ENCODE measurements around the gene MCM6.

DNA sequence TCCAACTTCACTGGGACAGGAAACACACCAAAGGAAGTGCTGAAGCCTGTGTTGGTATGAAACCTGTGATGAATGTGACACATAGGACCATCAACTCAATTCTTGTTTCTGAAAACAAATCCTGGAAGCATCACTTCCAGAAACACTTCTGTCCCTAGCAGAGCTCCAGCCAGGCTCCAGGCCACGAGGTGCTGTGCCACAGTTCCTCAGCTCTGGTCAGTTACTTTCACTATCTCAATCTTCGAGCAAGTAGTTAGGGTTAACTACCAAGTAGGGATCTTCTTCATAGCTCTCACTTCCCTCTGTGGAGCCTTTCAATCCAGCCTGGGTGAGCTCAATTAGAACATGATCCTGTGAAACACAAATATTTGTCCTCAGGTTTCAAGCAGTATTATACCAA is 35.6 kb downstream of the MCM6 start:
- TF ChIP-seq YY1 (IDR thresholded peaks at IDR 0.05; ENCODE audit: extremely low read depth, insufficient replicate concordance, low read depth, low read length) (no peak), POLR2A (IDR thresholded peaks at IDR 0.05; ENCODE audit: borderline replicate concordance, extremely low read depth, insufficient read depth, insufficient read length) (no peak), EZH2 (IDR thresholded peaks at IDR 0.05) (no peak), JUND (IDR thresholded peaks at IDR 0.05) (no peak), ZBTB33 (IDR thresholded peaks at IDR 0.05; ENCODE audit: extremely low read depth, insufficient replicate concordance, low read length) (no peak), SIN3A (IDR thresholded peaks at IDR 0.05; ENCODE audit: low read depth) (no peak), RAD21 (IDR thresholded peaks at IDR 0.05; ENCODE audit: low read depth) (no peak)
- TF ChIP-seq, protein P1, sequence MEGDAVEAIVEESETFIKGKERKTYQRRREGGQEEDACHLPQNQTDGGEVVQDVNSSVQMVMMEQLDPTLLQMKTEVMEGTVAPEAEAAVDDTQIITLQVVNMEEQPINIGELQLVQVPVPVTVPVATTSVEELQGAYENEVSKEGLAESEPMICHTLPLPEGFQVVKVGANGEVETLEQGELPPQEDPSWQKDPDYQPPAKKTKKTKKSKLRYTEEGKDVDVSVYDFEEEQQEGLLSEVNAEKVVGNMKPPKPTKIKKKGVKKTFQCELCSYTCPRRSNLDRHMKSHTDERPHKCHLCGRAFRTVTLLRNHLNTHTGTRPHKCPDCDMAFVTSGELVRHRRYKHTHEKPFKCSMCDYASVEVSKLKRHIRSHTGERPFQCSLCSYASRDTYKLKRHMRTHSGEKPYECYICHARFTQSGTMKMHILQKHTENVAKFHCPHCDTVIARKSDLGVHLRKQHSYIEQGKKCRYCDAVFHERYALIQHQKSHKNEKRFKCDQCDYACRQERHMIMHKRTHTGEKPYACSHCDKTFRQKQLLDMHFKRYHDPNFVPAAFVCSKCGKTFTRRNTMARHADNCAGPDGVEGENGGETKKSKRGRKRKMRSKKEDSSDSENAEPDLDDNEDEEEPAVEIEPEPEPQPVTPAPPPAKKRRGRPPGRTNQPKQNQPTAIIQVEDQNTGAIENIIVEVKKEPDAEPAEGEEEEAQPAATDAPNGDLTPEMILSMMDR (IDR thresholded peaks at IDR 0.05 in 2 of 3, conservative IDR thresholded peaks at IDR 0.05 in 1 of 3; ENCODE audit: borderline replicate concordance in 1 of 3, insufficient read depth in 1 of 3, low read depth in 2 of 3, low read length in 2 of 3) = no peak
- TF ChIP-seq, protein P2, sequence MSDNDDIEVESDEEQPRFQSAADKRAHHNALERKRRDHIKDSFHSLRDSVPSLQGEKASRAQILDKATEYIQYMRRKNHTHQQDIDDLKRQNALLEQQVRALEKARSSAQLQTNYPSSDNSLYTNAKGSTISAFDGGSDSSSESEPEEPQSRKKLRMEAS (IDR thresholded peaks at IDR 0.05) = no peak
- TF ChIP-seq, protein P3, sequence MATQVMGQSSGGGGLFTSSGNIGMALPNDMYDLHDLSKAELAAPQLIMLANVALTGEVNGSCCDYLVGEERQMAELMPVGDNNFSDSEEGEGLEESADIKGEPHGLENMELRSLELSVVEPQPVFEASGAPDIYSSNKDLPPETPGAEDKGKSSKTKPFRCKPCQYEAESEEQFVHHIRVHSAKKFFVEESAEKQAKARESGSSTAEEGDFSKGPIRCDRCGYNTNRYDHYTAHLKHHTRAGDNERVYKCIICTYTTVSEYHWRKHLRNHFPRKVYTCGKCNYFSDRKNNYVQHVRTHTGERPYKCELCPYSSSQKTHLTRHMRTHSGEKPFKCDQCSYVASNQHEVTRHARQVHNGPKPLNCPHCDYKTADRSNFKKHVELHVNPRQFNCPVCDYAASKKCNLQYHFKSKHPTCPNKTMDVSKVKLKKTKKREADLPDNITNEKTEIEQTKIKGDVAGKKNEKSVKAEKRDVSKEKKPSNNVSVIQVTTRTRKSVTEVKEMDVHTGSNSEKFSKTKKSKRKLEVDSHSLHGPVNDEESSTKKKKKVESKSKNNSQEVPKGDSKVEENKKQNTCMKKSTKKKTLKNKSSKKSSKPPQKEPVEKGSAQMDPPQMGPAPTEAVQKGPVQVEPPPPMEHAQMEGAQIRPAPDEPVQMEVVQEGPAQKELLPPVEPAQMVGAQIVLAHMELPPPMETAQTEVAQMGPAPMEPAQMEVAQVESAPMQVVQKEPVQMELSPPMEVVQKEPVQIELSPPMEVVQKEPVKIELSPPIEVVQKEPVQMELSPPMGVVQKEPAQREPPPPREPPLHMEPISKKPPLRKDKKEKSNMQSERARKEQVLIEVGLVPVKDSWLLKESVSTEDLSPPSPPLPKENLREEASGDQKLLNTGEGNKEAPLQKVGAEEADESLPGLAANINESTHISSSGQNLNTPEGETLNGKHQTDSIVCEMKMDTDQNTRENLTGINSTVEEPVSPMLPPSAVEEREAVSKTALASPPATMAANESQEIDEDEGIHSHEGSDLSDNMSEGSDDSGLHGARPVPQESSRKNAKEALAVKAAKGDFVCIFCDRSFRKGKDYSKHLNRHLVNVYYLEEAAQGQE (IDR thresholded peaks at IDR 0.05; ENCODE audit: low read depth) = no peak

All from HCT116 (cell line).